Measurements from ENCODE around the gene GMEB1.
A peak's percentile ranks its signal among the peaks of the same experiment; 100 is the strongest.
"Not testable (repeated sequence)": the region's sequence is repeated elsewhere in the genome, so short reads cannot be mapped to it uniquely, and the experiment has no call there.

GMEB1 gene, protein sequence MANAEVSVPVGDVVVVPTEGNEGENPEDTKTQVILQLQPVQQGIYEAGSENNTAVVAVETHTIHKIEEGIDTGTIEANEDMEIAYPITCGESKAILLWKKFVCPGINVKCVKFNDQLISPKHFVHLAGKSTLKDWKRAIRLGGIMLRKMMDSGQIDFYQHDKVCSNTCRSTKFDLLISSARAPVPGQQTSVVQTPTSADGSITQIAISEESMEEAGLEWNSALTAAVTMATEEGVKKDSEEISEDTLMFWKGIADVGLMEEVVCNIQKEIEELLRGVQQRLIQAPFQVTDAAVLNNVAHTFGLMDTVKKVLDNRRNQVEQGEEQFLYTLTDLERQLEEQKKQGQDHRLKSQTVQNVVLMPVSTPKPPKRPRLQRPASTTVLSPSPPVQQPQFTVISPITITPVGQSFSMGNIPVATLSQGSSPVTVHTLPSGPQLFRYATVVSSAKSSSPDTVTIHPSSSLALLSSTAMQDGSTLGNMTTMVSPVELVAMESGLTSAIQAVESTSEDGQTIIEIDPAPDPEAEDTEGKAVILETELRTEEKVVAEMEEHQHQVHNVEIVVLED

DNA sequence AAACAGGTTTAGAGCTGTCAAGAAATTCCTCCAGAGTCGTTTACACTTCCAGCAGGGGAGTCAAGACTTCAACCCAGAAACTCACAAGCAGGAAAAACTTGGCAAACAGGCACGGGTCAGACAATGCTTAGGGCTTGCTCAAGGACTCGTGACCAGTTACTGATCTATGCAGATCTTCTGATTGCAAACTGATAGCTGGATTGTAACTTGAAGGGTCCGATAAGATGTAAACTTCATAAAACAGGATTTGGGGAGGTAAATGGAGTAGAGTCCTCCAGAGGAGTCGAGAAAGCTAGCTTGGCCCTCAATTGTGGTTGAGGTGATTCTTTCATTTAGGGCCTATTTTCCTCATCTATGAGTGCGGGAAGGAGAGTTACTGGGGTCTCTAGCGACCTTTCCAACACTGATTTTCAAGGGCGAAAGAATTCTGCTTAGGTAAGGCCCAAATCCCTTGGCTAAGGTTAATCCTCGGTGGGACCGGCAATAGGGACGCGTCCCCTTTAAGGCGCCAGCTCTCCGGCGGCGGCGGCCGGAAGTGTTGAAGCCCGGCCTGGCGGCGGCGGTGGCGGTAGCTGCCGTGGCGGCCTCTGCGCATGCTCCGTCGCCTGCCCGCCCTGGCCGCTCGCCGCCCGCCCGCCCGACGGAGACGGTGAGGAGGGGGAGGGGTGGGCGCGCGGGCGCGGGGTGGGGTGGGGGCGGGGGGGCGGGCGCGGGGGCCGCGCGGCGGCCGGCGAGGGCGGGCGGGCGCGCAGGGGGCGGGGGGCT, at the start of gene GMEB1:
Gene GMEB1 (plus strand): TSS at position 594 of the 765 bp plus-strand sequence. CDS start 14,829 bp downstream, outside the sequence.
- peak; percentile 53 for DNase-seq

DNA sequence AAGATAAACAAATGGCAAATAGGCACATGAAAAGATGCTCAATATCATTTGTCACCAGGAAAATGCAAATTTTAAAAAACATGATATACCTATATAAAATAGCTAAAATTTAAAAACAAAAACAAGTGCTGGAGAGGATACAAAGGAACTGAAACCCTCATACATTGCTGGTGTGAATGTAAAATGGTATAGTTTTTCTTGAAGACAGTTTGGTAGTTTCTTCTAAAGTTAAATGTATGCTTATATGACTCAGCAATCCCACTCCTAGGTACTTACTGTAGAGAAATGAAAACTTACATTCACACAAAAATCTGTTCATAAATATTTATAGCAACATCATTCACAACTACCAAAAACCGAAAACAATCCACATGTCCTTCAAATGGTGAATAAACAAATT, 36.9 kb upstream of the GMEB1 start:
- DNase-seq, result no peak

DNA sequence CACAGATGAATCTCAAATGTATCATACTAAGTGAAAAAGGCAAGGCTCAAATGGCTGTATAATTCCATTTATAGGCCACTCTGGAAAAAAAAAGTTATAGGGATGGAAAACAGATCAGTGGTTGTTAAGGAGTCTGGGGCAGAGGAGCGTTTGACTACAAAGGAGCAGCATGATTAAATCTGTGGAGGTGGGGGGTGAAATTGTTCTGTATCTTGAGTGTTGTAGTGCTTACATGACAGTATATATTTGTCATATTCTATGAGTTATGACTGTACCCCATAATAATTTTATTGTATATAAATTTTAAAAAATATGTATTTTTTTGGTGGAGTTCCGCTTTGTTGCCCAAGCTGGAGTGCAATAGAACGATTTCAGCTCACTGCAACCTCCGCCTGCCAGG, 36.0 kb upstream of the GMEB1 start:
- DNase-seq, result no peak

DNA sequence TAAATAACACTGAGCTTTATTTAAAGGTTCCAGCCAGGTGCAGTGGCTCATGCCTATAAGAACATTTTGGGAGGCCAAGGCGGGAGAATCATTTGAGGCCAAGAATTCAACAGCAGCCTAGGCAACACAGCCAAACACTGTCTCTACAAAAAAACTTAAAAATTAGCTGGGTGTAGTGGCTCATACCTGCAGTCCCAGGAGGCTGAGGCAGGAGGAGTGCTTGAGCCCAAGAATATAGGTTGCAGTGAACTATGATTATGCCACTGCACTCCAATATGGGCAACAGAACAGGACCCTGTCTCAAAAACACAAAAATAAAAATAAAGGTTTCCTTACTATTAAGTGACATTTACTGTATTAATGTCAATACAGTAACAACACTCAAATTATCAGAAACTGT, 27.8 kb upstream of the GMEB1 start:
- DNase-seq, result no peak

DNA sequence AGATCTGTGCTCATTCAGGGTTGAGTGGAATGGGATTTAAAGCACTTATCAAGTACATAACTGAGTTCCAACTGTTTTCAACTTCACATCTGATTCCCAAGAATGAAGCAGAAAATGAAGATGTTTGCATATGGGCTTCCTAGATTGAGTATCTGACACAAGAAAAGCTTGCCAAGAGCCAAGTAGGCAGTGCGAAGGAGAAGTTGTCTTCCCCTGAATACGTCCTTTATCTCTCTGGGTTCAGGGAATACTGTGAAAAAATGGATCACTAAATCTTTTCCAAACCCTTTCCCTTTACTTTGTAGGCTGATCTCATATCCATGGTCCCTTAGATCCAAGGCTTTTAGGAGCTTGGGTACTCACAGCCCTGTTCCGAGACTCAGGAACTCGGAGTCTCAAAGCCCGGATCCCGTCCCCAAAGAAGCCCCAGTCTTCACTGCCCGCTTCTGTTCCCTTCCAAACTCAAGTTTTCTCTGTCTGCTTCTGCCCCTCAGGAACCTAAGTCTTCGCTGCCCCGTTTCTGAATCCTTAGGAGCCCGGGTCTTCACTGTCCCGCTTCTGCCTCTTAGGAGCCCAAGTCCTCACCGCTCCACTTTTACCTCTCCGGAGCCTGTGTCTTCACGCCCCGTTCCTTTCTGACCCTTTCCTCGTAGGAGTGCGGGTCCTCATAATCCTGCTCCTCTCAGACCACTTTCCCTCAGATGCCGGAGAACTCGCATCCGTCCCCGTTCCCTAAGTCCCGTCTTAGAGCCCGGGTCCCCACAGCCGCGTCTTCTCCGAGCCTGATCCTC, 26.3 kb upstream of the GMEB1 start:
- DNase-seq, result no peak

DNA sequence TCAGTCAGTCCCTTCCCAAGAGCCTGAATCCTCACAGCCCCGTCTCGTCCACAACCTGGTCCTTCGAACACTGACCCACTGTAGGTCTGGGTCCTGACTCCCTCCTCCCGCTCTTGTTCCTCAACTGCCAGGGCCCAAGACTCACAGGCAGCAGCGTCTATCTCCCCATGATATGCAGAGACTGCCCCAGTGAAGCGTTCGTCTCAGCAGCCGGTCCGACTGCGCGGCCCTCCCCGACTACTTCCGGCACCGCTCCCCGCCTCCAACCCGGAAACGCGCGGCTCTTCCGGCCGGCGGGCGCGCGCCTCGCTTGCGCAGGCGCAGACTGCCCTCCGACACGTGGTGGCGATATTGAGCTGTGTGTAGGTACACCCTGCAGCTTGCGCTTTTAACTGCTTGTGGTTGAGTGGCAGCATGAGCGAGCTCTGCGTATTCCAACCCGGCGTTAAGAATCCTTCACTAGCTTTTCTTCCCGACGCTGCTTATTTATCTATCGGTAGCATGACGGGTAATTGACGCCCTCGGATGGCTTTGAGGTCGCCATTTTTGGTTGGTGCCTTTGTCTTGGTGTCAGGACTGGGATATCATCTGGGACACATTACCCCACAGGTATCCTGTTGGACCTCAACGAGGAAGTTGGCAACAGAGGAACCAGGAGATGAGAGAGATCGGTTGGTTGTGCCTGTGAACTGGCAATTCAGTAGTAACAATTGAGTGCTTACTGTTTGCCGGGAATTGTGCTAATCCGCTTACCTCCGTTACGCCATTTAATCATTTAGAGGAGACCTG, 25.5 kb upstream of the GMEB1 start, which contains the start of gene TAF12:
Gene TAF12 (minus strand): TSS at position 221 of the 789 bp plus-strand sequence. CDS start 20,986 bp downstream, outside the sequence.
- peak; percentile 62 for DNase-seq

DNA sequence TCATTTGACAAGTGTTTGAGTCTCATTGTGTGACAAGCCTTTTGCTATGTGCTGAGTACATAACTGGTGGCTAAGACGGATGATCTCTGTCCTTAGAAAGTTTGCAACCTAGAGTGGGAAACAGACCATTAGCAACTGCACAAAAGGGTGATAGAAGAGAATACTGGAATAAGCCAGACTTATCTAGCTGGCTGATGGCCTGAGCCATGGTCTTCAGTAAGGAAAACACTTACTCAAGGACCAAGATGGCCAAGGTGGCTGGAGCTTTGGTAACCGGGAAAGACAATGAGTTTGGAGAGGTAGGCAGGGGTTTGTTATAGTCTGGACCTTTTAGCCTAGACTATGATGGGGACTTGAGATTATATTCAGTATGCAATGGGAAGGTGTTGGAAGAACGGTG, 24.1 kb upstream of the GMEB1 start:
- no peak for DNase-seq

DNA sequence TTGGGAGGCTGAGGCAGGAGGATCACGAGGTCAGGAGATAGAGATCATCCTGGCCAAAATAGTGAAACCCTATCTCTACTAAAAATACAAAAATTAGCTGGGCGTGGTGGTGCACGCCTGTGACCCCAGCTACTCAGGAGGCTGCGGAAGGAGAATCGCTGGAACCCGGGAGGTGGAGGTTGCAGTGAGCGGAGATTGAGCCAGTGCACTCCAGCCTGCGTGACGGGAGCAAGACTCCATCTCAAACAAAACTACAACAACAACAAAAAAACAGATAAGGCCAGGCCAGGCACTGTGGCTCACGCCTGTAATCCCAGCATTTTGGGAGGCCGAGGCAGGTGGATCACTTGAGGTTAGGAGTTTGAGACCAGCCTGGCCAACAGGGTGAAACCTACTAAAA, 23.2 kb upstream of the GMEB1 start:
- DNase-seq, result not testable (repeated sequence)

DNA sequence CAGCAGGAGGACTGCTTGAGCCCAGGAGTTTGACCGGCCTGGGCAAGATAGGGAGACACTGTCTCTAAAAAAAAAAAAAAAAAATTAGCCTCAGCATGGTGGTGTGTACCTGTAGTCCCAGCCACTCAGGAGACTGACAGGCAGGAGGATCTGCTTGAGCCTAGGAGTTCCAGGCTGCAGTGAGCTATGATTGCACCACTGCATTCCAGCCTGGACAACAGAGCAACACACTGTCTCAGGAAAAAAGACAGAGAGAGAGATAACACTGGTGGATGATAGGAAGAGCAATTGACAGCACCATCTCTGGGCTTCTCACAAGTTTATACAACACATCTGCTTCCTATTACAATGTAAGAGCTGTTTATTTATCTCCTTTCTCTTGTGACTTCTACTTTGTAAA, 22.5 kb upstream of the GMEB1 start:
- DNase-seq, result no peak

DNA sequence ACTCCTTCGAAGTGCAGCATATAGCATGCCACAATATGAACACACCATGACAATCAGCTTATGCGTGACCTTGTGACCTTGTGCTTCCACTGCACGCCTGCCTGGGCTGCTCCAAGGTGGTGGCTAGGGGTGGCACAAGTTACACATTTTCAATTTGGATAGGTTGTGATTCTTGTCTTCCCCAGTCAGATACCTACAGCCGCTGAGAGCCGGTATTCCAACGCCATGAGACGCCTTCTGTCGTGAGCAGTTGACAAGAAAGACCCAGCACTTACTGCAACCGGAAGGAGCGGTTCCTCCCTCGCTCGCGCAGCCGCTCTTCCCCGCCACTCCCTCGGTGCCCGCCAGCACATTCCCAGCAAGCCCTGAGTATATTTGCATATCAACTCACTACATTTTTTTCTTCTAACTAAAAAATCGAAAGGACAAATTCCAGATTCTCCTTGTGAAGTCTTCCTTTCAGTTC, 20.5 kb upstream of the GMEB1 start:
- DNase-seq, result peak; percentile 91

DNA sequence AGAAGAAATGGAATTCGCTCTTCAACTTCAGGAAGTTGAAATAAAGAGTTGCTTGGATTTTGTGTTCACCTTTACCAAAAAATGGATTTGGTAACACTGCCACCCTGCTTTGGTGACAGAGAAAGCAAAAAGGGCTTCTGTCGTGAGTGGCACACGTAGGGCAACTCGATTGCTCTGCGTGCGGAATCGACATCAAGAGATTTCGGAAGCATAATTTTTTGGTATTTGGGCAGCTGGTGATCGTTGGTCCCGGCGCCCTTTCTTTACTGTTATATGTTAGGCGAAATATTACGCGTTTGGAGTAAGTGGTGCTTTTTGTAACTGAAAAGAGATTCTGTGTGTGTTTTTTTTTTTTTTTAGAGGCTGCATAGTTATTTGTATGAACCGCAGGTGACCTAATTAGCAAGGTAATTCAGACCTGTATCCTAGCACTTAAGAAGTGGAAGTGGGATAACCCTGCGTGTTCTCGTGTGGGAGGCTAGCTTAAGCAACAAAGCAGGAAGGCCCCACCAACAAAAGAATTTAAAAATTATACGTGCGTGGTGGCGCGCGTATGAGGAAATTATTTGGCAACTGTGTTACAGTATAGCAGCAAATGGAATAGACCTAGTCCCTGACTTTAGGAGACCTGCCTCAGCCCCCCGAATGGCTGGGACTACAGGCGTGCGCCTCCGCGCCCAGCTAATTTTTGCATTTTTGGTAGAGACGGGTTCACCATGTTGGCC, 19.9 kb upstream of the GMEB1 start, which contains the start of gene RNU11:
Gene RNU11 (plus strand): TSS at position 127 of the 725 bp plus-strand sequence.
- peak; percentile 91 for DNase-seq

DNA sequence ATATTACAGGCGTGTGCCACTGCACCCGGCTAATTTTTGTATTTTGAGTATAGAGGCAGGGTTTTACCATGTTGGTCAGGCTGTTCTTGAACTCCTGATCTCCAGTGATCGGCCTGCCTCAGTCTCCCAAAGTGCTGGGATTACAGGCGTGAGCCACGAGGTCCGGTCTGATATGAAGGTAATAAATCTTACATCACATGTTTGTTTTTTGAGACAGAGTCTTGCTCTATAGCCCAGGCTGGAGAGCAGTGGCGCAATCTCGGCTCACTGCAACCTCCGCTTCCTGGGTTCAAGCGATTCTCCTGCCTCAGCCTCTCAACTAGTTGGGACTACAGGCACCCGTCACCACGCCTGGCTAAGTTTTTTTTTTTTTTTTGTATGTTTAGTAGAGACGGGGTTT, 15.5 kb upstream of the GMEB1 start:
- DNase-seq, result not testable (repeated sequence)

DNA sequence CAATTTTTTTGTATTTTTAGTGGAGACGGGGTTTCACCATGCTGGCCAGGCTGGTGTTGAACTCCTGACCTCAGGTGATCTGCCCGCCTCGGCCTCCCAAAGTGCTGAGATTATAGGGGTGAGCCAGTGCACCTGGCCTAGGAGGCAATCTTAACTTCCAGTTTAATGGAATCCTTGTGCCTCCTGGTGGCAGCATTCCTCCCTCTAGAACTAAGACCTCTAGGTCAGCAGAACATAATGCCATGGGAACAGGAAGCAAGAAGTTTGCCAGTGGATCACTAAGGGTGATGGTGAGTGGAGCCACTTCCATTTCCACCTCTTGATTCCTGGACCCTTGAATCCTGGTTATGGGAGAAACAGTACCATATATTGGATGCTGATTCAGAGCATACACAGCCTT, 14.7 kb upstream of the GMEB1 start:
- DNase-seq, result not testable (repeated sequence)

DNA sequence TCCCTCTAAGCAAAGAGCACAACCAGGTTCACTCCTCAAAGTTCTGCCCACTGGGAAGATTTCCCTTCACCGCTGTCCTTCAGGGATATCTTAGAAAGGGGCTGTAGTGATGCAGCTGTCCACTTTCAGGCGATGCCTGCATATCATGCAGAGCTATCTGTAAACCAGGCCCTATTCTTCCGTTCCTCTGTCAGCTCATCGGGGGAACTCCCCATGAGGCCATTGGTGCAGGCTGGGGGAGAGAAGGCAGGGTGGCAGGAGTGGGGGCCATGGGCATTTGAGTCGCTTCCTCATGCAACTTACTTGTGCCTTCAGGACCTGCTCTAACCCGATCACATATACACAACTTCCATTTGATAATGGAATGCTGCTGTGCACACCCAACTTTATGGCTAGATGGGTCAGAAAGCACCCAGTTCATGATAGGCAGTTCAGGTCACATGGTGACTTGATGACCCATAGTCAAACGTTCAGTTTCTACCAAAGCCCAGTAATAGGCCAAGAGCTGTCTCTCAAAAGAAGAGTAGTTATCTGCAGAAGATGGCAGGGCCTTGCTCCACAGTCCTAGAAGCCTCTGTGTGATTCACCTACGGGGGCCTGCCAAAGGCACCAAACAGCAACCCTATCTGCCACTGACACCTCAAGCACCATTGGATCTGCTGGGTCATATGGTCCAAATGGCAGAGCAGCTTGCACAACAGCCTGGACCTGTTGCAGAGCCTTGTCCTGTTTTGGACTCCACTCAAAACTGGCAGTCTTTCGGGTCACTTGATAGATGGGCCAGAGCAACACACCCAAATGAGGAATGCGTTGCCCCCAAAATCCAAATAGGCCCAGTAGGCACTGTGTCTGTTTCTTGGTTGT, 12.9 kb upstream of the GMEB1 start:
- not testable (repeated sequence) for DNase-seq

DNA sequence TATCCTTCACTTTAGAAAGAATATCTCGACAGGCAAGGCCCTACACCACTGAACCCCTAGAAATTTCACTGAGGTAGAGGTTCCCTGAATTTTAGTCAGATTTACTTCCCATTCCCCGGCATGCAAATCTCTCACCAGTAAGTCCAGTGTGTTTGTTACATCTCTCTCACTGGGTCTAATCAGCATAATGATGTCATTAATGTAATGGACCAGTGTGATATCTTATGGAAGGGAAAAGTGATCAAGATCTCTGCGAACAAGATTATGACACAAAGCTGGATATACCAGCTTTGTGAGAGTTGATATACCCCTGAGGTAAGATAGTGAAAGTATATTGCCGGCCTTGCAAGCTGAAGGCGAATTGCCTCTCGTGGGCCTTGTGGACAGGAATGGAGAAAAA, 12.2 kb upstream of the GMEB1 start:
- no peak for DNase-seq

DNA sequence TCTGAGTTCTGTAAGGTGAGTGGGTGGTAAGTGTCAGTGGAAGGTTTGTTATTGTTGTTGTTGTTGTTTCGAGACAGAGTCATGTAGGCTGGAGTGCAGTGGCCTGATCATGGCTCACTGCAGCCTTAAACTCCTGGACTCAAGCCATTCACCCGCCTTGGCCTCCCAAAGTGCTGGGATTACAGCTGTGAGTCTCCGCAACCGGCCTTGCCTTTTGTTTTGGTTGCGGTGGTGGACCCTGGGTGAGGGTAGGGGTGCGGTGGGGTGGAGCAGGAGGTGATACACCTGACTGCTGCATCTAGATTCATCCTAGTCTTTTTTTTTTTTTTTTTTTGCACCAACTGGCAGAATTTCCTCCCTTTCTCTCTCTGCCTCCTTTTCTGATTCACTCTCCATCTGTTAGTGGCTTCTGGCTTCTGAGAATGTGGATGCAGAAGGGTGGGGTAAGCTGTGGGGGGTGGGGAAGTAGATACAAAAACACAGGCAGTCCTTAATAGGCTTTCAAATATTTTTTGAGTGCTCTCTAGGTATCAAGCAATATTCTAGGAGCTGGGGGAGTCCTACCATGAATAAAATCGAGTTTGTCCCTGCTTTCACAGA, 4.6 kb upstream of the GMEB1 start:
- no peak for DNase-seq

DNA sequence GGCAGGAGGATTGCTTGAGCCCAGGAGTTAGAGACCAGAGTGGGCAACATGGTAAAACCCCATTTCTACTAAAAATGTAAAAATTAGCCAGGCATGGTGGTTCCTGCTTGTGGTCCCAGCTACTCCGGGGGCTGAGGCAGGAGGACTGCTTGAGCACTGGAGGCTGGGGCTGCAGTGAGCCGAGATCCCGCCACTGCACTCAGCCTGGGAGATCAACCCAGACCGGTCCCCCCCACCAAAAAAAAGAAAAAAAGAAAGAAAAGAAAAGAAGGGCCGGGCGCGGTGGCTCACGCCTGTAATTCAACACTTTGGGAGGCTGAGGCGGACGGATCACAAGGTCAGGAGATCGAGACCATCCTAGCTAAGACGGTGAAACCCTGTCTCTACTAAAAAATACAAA, 1.8 kb upstream of the GMEB1 start:
- no peak for DNase-seq

DNA sequence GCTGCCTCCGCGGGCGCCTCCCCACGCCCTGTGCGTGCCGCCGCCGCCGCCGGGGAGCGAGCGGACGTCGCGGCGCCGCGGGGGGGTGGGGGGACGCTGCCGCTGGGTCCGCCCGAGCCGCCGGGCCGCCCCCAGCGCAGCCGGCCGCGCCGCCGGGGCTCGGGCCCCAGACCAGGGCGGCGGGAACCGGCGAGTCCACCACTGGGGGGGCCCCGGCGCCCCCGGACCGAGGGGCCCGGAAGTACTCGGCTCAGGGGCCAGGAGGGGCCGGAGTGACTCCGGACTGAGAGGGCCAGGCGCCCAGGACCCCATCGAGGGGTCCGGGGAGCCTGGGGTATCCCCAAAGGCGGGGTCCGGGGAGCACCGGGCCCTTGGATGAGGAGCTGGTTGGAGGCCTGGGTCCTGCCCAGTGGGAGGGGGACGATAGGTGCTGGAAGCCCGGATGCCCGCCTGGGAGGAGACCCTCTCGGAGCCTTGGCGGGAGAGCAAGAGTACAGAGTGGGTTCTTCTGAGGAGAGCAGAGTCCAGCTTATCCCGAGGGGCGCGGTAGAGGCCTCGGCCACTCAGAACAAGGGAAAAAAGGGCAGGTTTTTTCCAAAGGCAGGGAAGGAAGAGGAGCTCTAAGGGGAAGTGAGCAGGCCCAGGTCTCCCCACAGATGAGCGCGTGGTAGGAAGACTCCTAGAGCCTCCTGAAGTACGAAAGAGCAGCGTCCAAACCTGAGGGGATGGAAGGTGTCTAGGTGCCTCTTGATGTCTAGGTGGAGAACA, 556 bp downstream of the GMEB1 start:
- no peak for DNase-seq

DNA sequence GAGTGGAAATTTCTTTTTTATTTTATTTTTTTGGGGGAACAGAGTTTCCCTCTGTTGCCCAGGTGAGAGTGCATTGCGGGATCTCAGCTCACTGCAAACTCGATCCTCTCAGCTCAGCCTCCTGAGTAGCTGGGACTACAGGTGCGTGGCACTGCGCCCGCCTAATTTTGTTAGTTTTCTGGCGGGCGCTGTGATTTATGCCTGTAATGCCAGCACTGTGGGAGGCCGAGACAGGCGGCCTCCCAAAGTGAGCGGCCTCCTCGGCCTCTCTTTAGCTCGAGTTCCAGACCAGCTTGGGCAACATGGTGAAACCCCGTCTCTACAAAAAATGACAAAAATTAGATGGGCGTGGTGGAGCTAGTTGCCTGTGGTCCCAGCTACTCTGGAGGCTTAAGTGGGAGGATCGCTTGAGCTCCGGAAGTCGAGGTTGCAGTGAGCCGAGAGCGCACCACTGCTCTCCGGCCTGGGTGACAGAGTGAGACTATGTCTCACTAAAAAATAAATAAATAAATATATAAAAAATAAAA, 2.7 kb downstream of the GMEB1 start:
- no peak for DNase-seq

All from NCI-H1436 treated with DMSO at 0.1 percent for 48 hours (cell line).